HG03432 (cell line): ENCODE measurements around the gene CAV1.

Experiments used
- ATAC-seq: cut with Tn5 transposase; IDR thresholded peaks from one replicate; pipeline ENCODE4 v1.9.1; 2021; ENCODE audit warnings: mild to moderate bottlenecking, moderate library complexity; ENCODE audit not compliant: unreplicated experiment

Gene CAV1

DNA sequence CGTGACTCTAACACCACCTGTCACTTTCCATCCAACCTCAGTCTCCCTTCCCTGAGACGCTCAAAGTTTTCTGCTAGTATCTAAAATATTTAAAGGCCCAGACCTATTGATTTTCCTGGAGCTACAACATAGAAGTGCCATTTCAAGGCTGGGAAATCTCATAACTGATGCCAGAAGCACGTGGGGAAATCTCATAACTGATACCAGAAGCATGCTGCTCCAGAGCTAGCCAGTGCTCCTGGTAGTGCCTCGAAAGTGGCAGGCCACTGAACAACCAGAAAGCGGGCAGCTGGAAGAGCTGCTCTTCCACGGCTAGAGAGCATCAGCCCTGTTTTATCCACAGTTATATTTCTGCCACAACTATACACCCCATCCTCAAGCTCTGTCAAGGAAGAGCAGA is 72.5 kb downstream of the CAV1 start:
- no peak for ATAC-seq

DNA sequence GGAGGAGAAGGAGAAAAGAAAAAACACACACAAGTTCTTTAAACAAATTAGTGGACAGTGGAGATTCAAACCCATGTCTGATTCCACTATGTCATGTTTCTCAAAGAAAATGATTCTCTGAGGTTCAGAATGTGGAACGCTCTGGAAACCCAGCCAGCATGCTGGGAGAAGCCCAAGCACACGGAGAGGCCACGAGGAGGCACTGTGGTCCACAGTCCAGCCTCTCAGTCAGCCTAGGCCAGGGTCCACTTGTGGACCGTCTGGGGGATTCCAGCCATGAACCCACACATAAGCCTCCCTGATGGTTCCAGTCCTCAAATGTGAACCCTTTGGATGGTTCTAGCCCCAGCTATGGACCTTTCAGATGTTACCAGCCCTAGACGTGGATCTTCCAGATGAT is 73.4 kb downstream of the CAV1 start:
- no peak for ATAC-seq

DNA sequence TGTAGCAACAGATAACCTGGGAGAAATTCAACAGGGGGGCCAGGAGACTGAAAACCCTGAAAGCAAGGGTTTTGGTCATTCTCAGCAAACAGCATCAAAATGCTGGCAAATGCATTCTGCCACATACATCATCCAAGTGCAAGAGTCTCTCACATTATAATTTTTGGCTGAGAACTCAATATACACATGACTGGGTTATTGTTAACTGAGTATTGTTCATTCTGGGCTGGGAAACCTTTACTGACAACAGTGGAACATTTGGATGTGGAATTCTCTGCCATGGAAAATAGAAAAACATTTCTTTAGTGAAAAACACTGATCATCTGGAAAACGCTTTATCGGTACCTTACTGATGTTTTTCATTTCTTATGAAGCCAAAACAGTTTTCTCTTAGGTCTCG is 74.0 kb downstream of the CAV1 start:
- ATAC-seq, result no peak

DNA sequence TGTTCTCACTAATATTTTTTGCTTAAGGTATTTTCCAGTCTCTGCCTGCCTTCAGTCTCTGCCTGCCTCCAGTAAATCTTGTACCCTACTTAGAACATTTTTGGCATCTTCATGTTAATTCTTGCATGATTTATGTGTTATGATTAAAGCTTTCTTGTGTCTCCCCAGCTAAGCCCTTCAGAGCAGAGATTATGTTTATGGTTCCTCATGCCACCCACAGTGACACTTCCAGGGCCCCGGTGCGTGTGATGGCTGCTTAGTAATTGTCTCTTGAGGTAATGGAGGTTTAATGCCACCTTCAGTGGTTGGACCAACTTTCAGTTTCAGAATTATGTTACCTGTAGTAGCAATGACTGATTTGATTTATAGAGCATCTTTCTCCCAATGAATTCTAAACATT is 76.6 kb downstream of the CAV1 start:
- peak; percentile 72 for ATAC-seq

DNA sequence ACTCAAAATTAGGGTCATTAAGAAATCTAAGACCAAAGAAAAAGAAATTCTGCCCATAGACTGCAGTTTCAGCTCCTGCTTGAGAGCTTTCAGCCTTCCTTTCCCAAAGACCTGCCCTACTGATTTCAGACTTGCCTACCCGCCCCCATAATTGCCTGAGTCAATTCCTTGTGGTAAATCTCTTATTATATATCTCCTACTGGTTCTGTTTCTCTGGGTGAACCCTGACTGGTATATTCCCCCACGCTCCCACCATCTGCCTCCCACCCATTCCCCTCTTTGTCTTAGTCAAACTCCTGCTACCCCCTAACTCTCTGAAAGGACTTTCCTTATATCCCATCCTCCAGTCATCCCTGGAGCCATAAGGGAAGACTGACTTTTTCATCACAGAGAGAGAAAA is 82.5 kb downstream of the CAV1 start:
- ATAC-seq, result no peak

DNA sequence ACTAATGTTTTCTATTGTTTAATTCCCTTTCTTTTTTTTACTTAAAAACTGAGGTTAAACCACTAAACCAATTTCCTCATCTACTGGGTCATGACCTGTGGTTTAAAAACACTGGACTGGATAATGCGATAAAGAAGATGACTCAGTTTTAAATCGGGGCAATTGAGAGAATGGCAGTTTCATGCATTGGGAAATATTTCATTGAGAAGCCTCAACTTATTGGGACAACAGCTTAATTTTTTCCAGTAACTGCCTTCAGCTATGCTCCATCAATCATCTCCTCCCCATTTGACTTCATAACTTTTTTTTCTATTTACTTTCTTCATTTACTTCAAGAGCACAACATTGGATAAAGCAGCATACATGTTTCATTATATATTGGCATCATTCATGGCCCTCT is 85.4 kb downstream of the CAV1 start:
- ATAC-seq, result no peak

DNA sequence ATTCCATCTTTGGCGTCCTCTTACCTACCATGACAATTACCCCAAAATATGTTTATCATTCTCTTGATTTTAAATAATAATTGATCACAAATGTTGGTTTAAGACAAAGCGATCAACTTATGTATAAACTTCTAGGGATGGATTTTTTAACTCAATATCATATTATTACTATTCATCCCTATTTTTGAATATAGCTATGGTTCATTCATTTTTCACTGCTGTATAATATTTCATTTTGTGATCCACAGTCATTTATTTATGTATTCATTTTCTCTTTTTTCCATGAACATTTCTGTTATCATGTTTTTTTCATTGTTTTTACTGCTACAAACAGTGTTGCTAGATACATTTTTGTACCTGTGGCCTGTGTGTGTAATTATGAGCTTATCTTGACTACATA is 85.9 kb downstream of the CAV1 start:
- no peak for ATAC-seq
